HuH-7.5 (cell line): ENCODE results near the gene FOXJ3.

ENCODE experiments used
- DNase-seq: peaks from one replicate; pipeline ENCODE4 v3.0.0; 2011; ENCODE audit warnings: low spot score

The FOXJ3 gene

DNA sequence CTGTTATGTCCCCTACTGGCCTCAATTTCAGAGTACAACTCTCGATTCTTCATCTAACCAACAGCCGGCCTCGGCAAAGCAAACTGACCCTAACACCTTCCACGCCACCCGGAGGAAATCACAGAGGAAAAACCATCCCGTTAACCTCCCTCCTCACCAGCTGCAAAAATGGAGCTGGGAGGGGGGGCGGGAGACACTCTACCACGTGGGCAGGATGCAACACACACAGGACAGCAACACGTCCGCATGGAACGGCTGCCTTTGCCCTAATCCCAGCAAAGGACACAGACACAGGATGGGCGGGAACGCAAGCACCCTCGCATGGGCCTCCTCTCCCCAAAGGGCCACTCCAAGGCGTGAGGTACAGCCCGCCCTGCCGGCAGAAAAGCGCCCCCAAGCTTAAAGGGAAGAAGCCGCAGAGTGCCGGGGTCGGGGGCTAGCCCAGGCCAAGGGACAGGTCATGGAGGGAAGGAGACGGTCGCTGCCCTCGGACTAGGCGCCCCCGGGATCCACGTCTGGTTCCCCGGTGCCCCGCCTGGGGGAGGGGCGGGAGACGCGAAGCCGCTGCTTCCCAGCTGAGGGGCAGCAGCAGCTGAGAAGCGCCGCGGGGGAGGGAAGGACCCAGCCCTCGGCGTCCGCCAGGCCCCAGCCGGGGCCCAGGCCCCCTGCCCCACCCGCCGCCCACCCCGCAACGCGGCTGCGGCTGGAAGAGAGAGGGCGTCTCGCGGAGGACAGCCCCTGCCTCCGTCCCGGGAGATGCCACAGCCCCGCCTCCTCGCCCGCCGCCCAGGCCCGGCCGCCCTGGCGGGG lies 590 bp downstream of the FOXJ3 start:
- DNase-seq, result peak; percentile 63

DNA sequence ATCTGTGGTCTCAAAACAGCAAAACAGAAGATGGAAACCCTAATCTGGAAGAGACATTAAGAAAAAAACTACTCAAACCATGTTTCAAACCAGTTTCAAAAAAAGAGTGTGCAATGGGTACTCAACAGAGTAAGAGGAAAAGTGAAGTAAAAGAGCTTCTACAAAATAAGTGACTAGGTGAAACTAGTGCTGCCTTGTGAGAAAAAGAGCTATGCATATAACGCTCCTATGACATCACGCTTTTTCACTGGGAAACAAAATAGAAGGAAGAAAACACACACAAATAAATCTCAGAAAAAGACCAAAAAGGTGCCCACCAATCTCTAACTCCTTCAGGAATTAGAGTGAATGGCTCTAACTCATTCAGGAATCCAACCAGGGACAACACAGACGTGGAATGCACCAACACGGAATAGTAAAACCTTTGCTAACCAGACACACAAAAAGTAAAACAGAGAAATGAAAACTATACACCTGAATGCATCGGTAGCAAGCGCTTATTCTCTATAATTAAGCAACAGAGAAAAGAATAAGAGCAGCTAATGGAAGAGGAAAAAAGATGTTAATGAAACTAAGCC lies 1.3 kb downstream of the FOXJ3 start:
- no peak for DNase-seq

DNA sequence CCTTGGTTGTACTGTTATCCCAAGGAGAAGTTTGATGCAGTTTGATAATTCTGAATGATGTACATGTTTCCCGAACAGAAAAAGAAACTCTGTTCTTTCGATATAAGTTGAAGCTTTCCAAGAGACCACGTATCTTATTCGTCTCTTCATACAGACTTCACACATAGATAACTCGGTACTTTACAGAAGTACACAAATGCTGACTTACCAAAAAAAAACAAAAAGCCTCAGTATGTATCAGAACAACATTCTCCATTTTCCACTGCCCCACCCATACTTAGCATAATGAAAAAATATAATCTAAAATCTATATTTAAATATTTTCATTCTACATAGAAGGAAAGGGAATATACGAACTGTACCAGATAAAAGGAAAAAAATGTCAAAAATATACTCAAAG lies 2.2 kb downstream of the FOXJ3 start:
- DNase-seq, result no peak

DNA sequence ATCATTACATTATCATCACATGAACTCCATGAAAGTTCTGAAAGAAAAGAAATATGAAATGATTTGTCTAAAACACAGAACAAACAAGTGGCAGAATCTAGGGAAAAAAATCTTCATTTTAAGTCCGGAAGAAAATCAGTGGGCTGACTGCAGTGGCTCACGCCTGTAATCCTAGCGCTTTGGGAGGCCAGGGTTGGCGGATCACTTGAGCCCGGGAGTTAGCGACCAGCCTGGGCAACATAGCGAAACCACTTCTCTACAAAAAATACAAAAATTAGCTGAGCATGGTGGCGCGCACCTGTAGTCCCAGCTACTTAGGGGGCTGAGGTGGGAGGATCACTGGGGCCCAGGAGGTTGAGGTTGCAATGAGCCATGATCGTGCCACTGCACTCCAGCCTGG lies 4.8 kb downstream of the FOXJ3 start:
- no peak for DNase-seq

DNA sequence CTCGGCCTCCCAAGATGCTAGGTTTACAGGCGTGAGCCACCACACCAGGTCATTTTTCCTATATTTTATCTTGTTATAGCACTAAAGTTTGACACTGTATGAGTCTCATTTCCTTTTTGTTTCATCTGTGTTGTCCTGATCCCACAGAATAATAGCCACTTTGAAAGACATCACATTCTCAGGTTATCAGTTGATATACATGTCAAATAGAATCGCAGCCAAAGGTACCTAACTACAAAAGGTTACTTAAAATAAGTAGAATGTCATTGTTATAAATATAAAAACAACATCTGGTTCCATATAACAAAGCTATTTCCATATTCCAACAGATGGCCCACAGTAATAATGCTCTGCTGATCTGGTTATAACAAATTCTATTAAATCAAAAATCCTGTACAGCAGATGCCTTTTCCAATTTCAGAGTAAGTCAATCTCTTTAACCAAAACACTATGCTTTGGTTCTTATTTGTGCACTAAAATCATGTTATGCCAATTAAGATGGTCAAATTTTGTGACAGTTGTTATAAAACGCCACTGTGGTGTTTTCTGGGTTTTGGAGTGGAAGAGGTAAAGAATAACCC lies 6.0 kb downstream of the FOXJ3 start:
- no peak for DNase-seq

DNA sequence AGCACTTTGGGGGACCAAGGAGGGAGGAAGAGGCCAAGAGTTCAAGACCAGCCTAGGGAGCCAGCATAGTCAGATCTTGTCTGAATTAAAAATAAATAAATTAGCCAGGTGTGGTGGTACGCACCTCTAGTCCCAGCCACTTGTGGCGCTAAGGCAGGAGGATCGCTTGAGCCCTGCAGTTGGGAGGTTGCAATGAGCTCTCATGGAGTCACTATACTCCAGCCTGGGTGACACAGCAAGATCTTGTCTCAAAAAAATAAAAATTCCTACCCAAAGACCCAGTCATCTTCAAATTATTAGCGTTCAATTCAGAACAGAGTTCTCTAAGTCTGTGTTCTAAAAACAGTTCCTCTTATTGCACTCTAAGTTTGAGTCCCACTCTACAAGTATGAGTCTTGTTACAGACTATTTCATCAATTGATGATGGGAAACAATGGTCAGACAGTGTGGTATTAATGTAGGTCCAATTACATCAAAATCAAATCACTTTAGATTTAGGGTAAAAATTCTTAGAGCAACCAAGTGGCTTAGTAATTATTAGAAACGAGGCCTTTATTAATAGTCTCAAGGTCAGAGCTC lies 6.9 kb downstream of the FOXJ3 start:
- no peak for DNase-seq

DNA sequence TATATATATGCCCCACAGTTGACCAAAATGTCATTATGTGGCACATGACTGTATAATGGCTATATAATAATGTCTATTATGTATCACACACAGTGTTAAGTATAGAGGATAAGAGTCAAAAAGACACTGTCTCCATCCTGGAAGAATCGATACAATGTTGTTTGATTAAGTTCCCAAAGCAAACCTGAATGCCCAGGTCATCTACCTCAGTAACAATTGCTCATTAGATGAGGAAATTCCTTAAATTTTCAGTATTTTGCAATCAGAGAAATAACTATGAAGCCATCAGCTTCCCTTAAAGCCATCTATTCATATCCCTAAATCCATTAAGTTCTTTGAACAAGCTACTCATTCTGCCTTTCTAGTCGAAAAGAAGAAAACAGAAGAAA lies 10.0 kb downstream of the FOXJ3 start:
- no peak for DNase-seq

DNA sequence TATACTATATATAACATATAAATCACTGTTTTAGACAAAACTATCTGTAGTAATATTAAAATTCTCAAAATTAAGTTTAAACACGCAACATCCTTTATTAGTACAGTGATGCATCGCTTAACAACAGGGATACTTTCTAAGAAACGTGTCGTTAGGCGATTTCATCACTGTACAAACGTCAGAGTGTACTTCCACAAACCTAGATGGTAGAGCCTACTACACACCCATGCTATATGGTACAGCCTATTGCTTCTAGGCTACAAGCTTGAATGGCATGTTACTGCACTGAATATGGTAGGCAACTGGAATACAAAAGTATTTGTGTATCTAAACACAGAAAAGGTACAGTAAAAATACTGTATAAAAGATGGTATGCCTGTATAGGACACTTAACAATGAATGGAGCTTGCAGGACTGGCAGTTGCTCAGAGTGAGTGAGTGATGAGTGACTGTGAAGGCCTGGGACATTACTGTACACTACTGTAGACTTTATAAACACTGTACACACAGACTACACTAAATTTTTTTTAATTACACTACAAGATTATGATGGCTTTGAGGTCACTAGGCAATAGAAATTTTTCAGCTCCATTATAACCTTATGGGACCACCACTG lies 10.5 kb downstream of the FOXJ3 start:
- no peak for DNase-seq

DNA sequence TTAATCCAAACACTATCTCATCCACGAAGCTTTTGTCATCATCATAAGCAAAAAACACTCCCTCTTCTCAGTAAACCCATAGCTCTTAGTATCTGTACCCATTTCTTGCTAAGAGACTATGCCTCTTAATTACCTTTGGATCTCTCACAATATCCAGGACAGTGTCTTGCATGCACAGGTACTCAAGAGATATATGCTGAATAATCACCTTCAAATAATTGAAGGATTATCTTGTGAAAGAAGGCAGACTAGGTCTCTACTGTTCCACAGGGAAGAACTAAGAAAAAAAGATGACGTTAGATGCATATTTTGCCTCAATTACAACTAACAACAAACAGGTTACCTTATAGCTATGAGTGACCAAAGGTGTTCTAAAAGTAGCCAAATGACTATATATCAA lies 11.5 kb downstream of the FOXJ3 start:
- DNase-seq, result no peak

DNA sequence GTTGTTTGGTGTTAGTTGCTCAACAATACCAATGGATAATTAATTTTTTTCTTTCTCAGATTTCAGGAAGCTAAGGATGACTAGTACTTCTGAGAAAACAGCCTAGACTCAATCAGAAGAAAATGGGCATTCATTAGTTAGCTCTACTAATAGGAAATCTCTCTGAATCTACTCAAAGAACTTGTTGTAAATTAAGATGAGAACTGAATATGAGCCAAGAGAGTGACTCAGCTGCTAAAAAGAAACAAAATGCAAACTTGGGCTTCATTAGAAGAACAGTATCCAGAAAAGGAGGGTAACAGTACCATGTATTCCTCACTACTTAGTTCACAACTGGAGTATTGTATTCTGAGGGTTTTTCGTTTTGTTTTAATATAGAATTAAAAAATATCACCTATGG lies 12.5 kb downstream of the FOXJ3 start:
- DNase-seq, result no peak

DNA sequence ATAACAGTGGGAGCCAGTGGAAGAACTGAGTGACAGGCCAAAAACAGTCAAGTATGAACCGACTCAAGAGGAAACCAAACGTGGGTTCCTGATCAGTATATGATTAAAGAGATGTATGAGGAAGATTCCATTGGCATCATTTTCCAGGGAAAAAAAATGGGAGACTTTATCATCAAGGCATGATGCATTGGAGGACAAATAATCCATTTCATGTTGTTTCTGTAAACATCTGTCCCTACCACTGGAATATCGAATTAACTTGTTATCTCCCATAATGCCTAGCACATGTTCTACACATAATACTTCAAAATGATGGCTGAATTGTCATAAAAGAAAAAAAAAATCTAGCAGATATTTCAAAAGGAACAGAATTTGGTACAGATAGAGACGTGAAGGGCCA lies 13.3 kb downstream of the FOXJ3 start:
- DNase-seq, result no peak

DNA sequence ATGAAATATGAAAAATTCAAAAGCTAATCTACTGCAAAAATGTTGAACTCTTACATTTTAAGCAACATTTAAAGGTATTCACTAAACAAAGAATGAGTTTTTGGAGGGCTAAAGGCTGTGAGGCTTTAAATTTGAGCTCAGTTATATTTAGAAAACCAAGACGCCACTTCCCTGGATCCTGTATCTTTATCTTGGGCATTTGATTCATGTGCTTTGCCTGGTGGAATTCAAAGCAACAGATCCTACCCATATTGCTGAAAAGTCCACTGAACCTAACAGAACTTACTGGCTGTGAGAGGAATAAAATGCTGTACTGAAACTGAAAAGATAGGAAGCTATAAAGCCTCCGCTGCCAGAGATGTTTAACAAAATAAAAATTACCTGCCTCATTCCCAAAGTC lies 14.3 kb downstream of the FOXJ3 start:
- DNase-seq, result no peak

DNA sequence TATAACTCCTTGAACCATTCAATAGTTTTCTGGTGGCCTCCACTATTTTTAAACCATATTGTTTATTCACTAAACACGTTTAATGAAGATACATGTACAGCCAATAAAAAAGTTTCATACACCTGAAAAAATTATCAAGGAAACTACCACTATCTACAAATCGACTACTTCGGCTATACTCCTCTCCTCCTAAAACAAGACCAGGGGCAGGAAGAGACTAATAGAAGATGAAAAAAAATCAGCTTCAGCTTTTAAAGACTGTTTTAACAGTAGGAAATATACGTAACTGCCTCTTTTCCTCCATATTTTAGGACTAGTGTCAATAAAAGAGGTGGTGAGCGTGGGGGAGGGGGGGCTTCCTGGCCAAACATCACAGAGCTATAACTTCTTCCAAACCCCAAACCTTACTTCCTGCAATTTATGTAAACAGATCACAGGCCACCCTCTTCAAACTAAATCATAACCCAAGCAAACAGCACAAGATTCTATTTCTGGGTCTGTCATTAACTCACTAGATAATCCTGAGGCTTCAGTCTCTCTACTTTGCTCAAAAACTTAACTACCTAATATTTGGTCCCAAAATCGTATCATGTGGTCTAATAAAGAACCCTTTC lies 15.1 kb downstream of the FOXJ3 start:
- DNase-seq, result no peak

DNA sequence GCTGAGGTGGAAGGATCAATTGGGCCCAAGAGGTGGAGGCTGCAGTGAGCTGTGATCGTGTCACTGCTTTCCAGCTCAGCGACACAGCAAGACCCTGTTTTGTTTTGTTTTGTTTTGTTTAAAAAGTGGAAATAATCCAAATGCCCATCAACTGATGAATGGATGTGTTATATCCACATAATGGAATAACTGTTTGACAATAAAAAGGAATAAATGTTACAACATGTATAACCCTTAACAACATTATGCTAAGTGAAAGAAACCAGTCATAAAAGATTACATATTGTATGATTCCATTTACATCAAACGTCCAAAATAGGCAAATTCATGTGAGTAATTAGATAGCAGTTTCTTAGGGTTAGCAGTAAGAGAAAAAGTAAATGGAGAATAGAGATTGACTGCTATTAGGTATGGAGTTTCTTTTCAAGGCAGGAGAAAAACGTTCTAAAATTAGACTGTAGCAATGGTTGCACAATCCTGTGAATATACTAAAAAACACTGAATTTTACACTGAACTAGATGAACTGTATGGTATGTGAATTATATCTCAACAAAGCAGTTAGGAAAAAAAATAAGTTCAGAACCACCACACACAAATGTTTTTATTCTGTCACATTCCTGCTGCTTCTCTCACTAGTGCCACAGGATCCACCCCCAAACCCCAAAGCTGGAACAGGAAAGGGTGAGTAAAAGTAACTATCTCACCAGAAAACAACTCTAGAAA lies 15.7 kb downstream of the FOXJ3 start:
- no peak for DNase-seq

DNA sequence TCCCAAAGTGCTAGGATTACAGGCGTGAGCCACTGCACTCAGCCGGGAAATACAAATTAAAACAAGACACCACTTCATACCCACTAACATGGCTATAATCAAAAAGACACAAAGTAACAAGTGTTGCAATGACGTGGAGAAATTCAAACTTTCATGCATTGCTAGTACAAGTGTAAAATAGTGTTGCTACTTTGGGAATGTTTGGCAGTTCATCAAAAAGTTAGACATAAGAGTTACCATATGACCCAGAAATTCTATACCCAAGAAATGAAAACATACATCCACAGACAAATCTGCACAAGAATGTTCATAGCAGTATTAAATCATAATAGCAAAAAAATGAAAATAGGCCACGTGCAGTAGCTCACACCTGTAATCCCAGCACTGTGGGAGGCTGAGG lies 16.4 kb downstream of the FOXJ3 start:
- DNase-seq, result no peak

DNA sequence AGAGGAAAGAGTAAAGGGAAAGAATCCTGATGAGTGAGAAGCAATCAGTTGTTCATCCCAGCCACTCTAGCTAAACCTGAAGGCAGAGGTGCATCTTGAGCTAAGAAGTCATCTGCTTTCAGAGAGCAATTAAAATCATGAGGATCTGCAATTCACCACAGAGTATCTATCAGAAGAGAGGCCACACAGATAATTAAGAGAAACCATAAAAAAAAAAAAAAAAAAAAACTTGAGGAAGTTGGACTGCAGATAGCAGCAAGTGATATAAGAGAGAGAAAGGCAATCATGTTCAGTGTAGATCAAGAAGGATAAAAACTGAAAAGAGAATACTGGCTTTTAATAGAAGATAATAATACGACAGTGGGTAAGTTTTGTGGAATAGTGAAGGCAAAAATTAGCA lies 17.7 kb downstream of the FOXJ3 start:
- DNase-seq, result no peak

DNA sequence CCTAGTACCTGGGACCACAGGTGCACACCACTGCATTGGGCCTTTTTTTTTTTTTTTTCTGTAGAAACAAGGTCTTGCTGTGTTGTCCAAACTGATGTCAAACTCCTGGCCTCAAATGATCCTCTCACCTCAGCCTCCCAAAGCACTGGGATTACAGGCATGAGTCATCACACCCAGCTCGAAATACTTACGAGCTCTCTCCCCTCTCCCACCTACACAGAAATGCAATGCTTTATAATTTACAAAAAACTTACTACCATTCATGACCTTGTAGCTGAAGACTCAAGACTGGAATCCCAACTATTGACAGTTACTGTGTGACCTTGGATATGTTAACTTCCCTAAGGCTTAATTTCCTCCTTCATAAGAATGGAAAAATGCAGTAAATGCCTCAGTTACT lies 18.7 kb downstream of the FOXJ3 start:
- DNase-seq, result no peak

DNA sequence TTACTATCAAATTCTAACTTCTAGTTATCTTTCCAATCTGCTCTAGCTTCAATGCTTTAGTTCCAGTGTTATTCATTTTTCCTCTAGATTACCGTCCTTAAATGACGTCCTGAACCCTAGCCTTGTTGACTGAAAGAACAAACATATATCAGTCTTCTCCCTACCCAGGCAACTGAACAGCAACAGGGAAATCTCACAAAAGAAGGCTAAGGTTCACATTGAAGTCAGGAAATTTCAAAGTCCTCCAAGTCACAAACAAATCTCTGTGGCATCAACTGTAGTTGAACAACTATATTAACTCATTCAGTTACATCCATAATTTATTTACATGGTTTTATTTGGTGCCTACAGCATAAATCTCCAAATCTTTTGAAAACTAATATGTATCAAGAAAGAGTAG lies 19.5 kb downstream of the FOXJ3 start:
- no peak for DNase-seq

DNA sequence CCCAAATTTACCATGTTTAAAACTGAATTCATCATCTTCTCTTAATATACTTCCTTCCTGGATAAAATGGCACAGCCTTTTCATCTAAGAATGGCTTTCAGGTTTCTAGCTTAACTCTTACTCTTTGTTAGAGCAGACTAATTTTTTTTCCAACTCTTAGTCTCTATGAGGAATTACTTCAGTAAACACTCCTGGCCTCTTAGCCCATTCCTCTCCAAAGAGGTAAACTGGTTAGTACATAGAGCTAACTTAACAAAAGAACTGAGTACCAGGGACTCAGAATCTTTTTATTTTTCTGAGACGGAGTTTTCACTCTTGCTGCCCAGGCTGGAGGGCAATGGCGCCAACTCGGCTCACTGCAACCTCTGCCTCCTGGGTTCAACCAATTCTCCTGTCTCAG lies 21.1 kb downstream of the FOXJ3 start:
- no peak for DNase-seq

DNA sequence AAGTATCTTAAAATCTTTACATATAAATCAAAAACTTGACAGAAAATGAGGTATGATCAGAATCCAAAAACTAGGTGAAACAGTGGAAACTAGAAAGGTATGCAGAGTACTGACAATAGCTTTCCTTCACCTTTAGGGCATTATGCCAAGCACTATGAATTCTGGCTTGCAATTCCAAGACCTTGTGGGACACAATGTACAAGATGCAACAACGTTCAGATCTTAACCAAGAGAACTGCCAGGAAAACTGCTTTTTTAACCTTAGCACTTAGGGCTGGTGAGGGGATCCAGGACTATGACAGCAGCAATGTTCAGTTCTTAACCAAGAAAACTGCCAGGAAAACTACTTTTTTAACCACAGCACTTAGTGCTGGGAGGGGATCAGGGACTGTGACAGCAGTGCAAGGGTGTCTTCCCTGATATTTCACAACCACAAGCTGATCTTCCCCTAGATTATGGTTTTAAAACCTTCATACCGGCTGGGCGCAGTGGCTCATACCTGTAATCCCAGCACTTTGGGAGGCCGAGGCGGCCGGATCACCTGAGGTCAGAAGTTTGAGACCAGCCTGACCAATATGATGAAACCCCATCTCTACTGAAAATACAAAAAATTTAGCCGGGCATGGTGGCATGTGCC lies 22.3 kb downstream of the FOXJ3 start:
- DNase-seq, result no peak

DNA sequence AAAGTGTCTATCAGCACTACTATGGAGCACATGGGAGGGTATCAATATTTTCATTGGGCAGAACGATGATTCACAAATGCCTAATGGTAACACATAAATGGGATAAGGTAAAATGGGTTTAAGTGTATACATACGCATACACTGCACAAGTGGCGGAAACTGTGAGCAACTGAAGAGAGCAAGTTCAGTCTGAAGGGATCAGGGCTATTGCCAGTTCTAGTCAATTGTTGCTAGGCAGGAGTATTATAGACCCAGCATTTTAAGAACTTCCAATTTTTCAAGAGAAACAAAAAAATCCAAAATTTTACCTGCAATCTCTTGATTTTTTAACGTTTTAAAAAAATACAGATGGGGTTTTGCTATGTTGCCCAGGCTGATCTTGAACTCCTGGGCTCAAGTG lies 23.1 kb downstream of the FOXJ3 start:
- no peak for DNase-seq
